ENCODE data around the gene CDKAL1. TPM values are rescaled to one million over a fixed set of nuclear protein-coding genes. Genes with fewer than 3 reads are reported as not detected.

The CDKAL1 gene
- total and polyA plus RNA-seq, 10 of the 15 experiments (the other 5 are each of a cell fraction or from before 2014, with no cell fraction given) = 10.7 to 26.9 (median 17.3) TPM

DNA sequence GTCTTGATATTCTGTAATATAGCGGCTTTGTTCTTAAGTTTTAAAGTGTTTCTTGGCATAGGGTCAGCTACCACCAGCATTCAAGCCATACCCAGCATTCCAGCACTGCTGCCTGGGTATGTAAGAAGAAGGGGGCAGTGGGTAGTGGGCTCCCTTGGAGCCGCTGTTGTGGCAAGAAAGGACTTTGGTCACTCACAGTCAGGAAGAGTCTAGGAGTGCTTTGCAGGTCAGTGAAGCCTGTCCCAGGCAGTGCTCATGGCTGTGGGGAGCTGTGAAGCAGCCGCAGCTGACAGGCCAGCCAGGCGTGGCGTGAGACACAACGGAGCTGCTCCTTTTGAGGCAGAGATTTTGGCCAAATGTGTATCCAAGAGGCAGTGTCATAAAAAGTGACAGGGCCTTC lies 512.0 kb downstream of the CDKAL1 start:
- ChIA-PET CTCF (interaction anchor here (0.6 to 1.4 kb wide), 2 partner anchors 8 to 463 kb away, joined by 3 to 5 read pairs; no protein-coding TSS in a partner anchor), RAD21 (ENCODE audit: unreplicated experiment) (interaction anchor here (1.2 kb wide), 1 partner anchor 8 kb away, joined by 3 read pairs; no protein-coding TSS in a partner anchor), SMC1A (ENCODE audit: uncharacterized antibody, unreplicated experiment) (interaction anchor here (1.0 to 1.8 kb wide), 3 partner anchors 9 to 68 kb away, joined by 3 to 9 read pairs (median 4); no protein-coding TSS in a partner anchor), POLR2A (interaction anchor here (0.7 to 1.5 kb wide), 2 partner anchors 13 to 126 kb away, joined by 3 to 4 read pairs; no protein-coding TSS in a partner anchor)
- Histone ChIP-seq H3K4me1 (ENCODE audit: control insufficient read depth, insufficient read depth, low read length) (no peaks in the 10 kb centered on the region), H3K9ac (ENCODE audit: control insufficient read depth, insufficient read depth, low read length) (no peak overlapping the region), H4K20me1 (ENCODE audit: control insufficient read depth, insufficient read depth) (no peaks in the 10 kb centered on the region), H3K4me2 (ENCODE audit: control insufficient read depth, insufficient read depth) (no peak overlapping the region), H3K27me3 (replicated peaks in 1 of 2; ENCODE audit: control insufficient read depth in 2 of 2, insufficient read depth in 2 of 2, low read length in 1 of 2) (no peaks in the 10 kb centered on the region), H3K9me3 (replicated peaks; ENCODE audit: control insufficient read depth, insufficient read depth, low read length) (no peaks in the 10 kb centered on the region), H2AFZ (ENCODE audit: control insufficient read depth, low read depth, low read length) (no peak overlapping the region), H3K36me3 (ENCODE audit: control insufficient read depth in 2 of 2, insufficient read depth in 2 of 2, low read length in 1 of 2) (no peaks in the 10 kb centered on the region), H3K4me3 (no peak overlapping the region), H3K27ac (ENCODE audit: control insufficient read depth, insufficient read depth) (no peak overlapping the region), H3K79me2 (ENCODE audit: control insufficient read depth, insufficient read depth, low read length) (no peaks in the 10 kb centered on the region)
- no TSS peak for BruUV-seq (replicated peaks)
- ATAC-seq (no peak; the same call in 2 of the 3 replicates), DNase-seq (ENCODE audit: low read depth, low spot score) (no peak), FAIRE-seq (no peak)
- intact Hi-C loops (cut with micrococcal nuclease; ENCODE audit: unreplicated experiment) (no loop called here), in situ Hi-C loops (cut with MboI) (no loop called here)
- no peak for TF ChIP-seq FOS (IDR thresholded peaks at IDR 0.05; ENCODE audit: borderline replicate concordance, extremely low read depth, insufficient read length)
- no peak for TF ChIP-seq NKRF (conservative IDR thresholded peaks at IDR 0.05)
- TF ChIP-seq SUZ12 (IDR thresholded peaks at IDR 0.05; ENCODE audit: unreplicated experiment) = no peak
- TF ChIP-seq, protein P1, sequence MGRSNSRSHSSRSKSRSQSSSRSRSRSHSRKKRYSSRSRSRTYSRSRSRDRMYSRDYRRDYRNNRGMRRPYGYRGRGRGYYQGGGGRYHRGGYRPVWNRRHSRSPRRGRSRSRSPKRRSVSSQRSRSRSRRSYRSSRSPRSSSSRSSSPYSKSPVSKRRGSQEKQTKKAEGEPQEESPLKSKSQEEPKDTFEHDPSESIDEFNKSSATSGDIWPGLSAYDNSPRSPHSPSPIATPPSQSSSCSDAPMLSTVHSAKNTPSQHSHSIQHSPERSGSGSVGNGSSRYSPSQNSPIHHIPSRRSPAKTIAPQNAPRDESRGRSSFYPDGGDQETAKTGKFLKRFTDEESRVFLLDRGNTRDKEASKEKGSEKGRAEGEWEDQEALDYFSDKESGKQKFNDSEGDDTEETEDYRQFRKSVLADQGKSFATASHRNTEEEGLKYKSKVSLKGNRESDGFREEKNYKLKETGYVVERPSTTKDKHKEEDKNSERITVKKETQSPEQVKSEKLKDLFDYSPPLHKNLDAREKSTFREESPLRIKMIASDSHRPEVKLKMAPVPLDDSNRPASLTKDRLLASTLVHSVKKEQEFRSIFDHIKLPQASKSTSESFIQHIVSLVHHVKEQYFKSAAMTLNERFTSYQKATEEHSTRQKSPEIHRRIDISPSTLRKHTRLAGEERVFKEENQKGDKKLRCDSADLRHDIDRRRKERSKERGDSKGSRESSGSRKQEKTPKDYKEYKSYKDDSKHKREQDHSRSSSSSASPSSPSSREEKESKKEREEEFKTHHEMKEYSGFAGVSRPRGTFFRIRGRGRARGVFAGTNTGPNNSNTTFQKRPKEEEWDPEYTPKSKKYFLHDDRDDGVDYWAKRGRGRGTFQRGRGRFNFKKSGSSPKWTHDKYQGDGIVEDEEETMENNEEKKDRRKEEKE (IDR thresholded peaks at IDR 0.05) = no peak
- TF ChIP-seq ZNF384 (IDR thresholded peaks at IDR 0.05; ENCODE audit: borderline replicate concordance, low read depth, low read length) = no peak
- TF ChIP-seq CBFB (IDR thresholded peaks at IDR 0.05; ENCODE audit: low read depth) = no peak
- no peak for TF ChIP-seq KLF5 (IDR thresholded peaks at IDR 0.05; ENCODE audit: partially characterized antibody)
- TF ChIP-seq SMARCA5 (IDR thresholded peaks at IDR 0.05) = no peak
- no peak for TF ChIP-seq HCFC1 (IDR thresholded peaks at IDR 0.05; ENCODE audit: low read length)
- no peak for TF ChIP-seq ZNF217 (IDR thresholded peaks at IDR 0.05)
- TF ChIP-seq MXI1 (IDR thresholded peaks at IDR 0.05; ENCODE audit: low read depth, low read length) = no peak
- no peak for TF ChIP-seq PKNOX1 (IDR thresholded peaks at IDR 0.05)
- TF ChIP-seq MAX (IDR thresholded peaks at IDR 0.05; ENCODE audit: low read depth, low read length) = no peak
- no peak for TF ChIP-seq PML (IDR thresholded peaks at IDR 0.05; ENCODE audit: low read length)
- TF ChIP-seq TAF1 (IDR thresholded peaks at IDR 0.05; ENCODE audit: borderline replicate concordance, low read depth, low read length) = no peak
- no peak for TF ChIP-seq HDAC2 (IDR thresholded peaks at IDR 0.05)
- TF ChIP-seq E2F4 (IDR thresholded peaks at IDR 0.05; ENCODE audit: low read depth, low read length) = no peak
- WGBS (ENCODE audit: insufficient coverage, insufficient replicate concordance, low lambda C conversion rate, missing lambda C conversion rate) = 86% methylated on average over 6 of the region's 6 CpGs
